ENCODE results near the gene ABL1.

The ABL1 gene

GRCh38 chr9:130934702-130935647 lies 99.9 kb downstream of the ABL1 start:
- FAIRE-seq, result no peak

GRCh38 chr9:130935648-130936271 lies 100.7 kb downstream of the ABL1 start:
- FAIRE-seq, result no peak

DNA sequence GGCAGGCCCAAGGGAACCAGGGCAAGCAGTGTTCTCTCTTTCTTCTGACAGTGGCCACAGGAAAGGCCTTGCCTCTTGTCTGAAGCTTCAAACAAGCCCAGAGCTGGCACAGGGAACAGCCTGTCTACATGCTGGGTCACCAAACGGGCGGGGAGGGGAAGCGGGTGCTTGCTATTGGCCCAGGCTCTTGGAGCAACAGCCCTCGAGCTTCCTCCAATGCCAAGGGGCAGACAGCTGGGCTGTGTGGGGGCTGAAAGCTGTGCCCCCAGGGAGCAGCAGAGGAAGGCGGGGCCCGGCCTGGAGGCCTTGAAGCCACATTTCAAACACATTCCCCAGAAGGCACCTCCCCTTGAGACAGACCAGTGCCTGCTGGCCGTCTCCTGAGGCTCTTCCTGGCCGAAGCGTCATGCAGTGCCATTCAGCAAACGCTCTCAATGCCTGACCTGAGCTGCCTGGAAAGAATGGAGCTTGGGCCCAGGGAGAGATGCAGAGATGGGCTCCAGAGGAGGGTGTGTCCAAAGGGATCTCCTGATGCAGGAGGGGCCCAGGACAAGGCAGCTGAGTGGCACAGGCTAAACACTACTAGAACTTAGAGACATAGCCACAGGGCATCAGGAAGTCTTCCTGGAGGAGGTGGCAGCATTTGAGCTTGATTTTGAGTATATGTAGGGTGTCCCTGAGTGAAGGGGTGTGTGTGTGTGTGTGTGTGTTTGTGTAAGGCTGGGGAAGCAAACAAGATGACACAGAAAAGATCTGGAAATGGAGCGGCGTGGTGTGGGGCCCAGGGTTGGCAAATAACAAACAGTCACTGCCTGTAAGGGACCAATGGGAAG lies 101.4 kb downstream of the ABL1 start:
- FAIRE-seq, result no peak
